ENCODE data around the gene MEX3D.

Gene MEX3D

GRCh38 chr19:1571358-1571757 lies 3.2 kb upstream of the MEX3D start:
- Histone ChIP-seq H3K9ac (ENCODE audit: low read depth in 1 of 2, low read length in 2 of 2) (no peak overlapping the region), H3K4me1 (ENCODE audit: control insufficient read depth in 2 of 2, insufficient read depth in 2 of 2, low read length in 2 of 2) (no peaks in the 10 kb centered on the region), H3K27ac (ENCODE audit: low read depth in 2 of 2, low read length in 2 of 2) (no peak overlapping the region), H3K27me3 (ENCODE audit: control insufficient read depth in 2 of 2, insufficient read depth in 2 of 2, low read length in 2 of 2) (peaks cover 4 to 10% of the 10 kb centered on the region in 2 donors), H3K9me3 (ENCODE audit: control insufficient read depth in 2 of 2, low read length in 2 of 2) (no peaks in the 10 kb centered on the region), H3K4me3 (ENCODE audit: low read length in 2 of 2) (no peak overlapping the region), H3K36me3 (ENCODE audit: control insufficient read depth in 2 of 2, insufficient read depth in 2 of 2, low read length in 2 of 2) (no peaks in the 10 kb centered on the region)

- Histone ChIP-seq H3K4me3 (ENCODE audit: low read length in 2 of 2) (no peak overlapping the region), H3K27ac (ENCODE audit: low read depth in 2 of 2, low read length in 2 of 2) (no peak overlapping the region), H3K9me3 (ENCODE audit: control insufficient read depth in 2 of 2, low read length in 2 of 2) (no peaks in the 10 kb centered on the region), H3K9ac (ENCODE audit: low read depth in 1 of 2, low read length in 2 of 2) (no peak overlapping the region), H3K36me3 (ENCODE audit: control insufficient read depth in 2 of 2, insufficient read depth in 2 of 2, low read length in 2 of 2) (no peaks in the 10 kb centered on the region), H3K4me1 (ENCODE audit: control insufficient read depth in 2 of 2, insufficient read depth in 2 of 2, low read length in 2 of 2) (peaks cover 0 to 3% of the 10 kb centered on the region in 2 donors), H3K27me3 (ENCODE audit: control insufficient read depth in 2 of 2, insufficient read depth in 2 of 2, low read length in 2 of 2) (peaks cover 4 to 10% of the 10 kb centered on the region in 2 donors)
Measured at GRCh38 chr19:1570836-1571235, 2.7 kb upstream of the MEX3D start.

GRCh38 chr19:1569997-1570396 lies 1.9 kb upstream of the MEX3D start:
- no peak overlapping the region for H3K4me3 ChIP-seq (ENCODE audit: low read length in 2 of 2)
- H3K36me3 ChIP-seq (ENCODE audit: control insufficient read depth in 2 of 2, insufficient read depth in 2 of 2, low read length in 2 of 2): no peaks in the 10 kb centered on the region
- no peaks in the 10 kb centered on the region for H3K9me3 ChIP-seq (ENCODE audit: control insufficient read depth in 2 of 2, low read length in 2 of 2)
- no peak overlapping the region for H3K9ac ChIP-seq (ENCODE audit: low read depth in 1 of 2, low read length in 2 of 2)
- H3K4me1 ChIP-seq (ENCODE audit: control insufficient read depth in 2 of 2, insufficient read depth in 2 of 2, low read length in 2 of 2): peaks cover 0 to 3% of the 10 kb centered on the region in 2 donors
- H3K27me3 ChIP-seq (ENCODE audit: control insufficient read depth in 2 of 2, insufficient read depth in 2 of 2, low read length in 2 of 2): peaks cover 4 to 10% of the 10 kb centered on the region in 2 donors
- H3K27ac ChIP-seq (ENCODE audit: low read depth in 2 of 2, low read length in 2 of 2): no peak overlapping the region

- Histone ChIP-seq H3K4me1 (ENCODE audit: control insufficient read depth in 2 of 2, insufficient read depth in 2 of 2, low read length in 2 of 2) (peaks cover 0 to 3% of the 10 kb centered on the region in 2 donors), H3K36me3 (ENCODE audit: control insufficient read depth in 2 of 2, insufficient read depth in 2 of 2, low read length in 2 of 2) (no peaks in the 10 kb centered on the region), H3K4me3 (ENCODE audit: low read length in 2 of 2) (no peak overlapping the region), H3K9me3 (ENCODE audit: control insufficient read depth in 2 of 2, low read length in 2 of 2) (no peaks in the 10 kb centered on the region), H3K27me3 (ENCODE audit: control insufficient read depth in 2 of 2, insufficient read depth in 2 of 2, low read length in 2 of 2) (peaks cover 4 to 10% of the 10 kb centered on the region in 2 donors), H3K27ac (ENCODE audit: low read depth in 2 of 2, low read length in 2 of 2) (no peak overlapping the region), H3K9ac (ENCODE audit: low read depth in 1 of 2, low read length in 2 of 2) (no peak overlapping the region)
Measured at GRCh38 chr19:1567848-1568227, 287 bp downstream of the MEX3D start.

- H3K9ac ChIP-seq (ENCODE audit: low read depth in 1 of 2, low read length in 2 of 2): peak overlapping the region in 1 of 2 donors; percentile 77
- H3K36me3 ChIP-seq (ENCODE audit: control insufficient read depth in 2 of 2, insufficient read depth in 2 of 2, low read length in 2 of 2): no peaks in the 10 kb centered on the region
- no peaks in the 10 kb centered on the region for H3K9me3 ChIP-seq (ENCODE audit: control insufficient read depth in 2 of 2, low read length in 2 of 2)
- peak overlapping the region; percentile 61 to 73 for H3K4me3 ChIP-seq (ENCODE audit: low read length in 2 of 2)
- H3K27me3 ChIP-seq (ENCODE audit: control insufficient read depth in 2 of 2, insufficient read depth in 2 of 2, low read length in 2 of 2): peaks cover 4 to 10% of the 10 kb centered on the region in 2 donors
- H3K4me1 ChIP-seq (ENCODE audit: control insufficient read depth in 2 of 2, insufficient read depth in 2 of 2, low read length in 2 of 2): peaks cover 0 to 3% of the 10 kb centered on the region in 2 donors
- H3K27ac ChIP-seq (ENCODE audit: low read depth in 2 of 2, low read length in 2 of 2): peak overlapping the region; percentile 77 to 83
Measured at GRCh38 chr19:1567116-1567847, 843 bp downstream of the MEX3D start.

- no peaks in the 10 kb centered on the region for H3K36me3 ChIP-seq (ENCODE audit: control insufficient read depth in 2 of 2, insufficient read depth in 2 of 2, low read length in 2 of 2)
- peak overlapping the region; percentile 77 to 83 for H3K27ac ChIP-seq (ENCODE audit: low read depth in 2 of 2, low read length in 2 of 2)
- H3K4me1 ChIP-seq (ENCODE audit: control insufficient read depth in 2 of 2, insufficient read depth in 2 of 2, low read length in 2 of 2): peaks cover 0 to 3% of the 10 kb centered on the region in 2 donors
- H3K9ac ChIP-seq (ENCODE audit: low read depth in 1 of 2, low read length in 2 of 2): peak overlapping the region; percentile 8 to 77
- H3K27me3 ChIP-seq (ENCODE audit: control insufficient read depth in 2 of 2, insufficient read depth in 2 of 2, low read length in 2 of 2): peaks cover 4 to 10% of the 10 kb centered on the region in 2 donors
- no peaks in the 10 kb centered on the region for H3K9me3 ChIP-seq (ENCODE audit: control insufficient read depth in 2 of 2, low read length in 2 of 2)
- peak overlapping the region; percentile 61 to 73 for H3K4me3 ChIP-seq (ENCODE audit: low read length in 2 of 2)
Measured at GRCh38 chr19:1566392-1567115, 1.6 kb downstream of the MEX3D start.

- H3K36me3 ChIP-seq (ENCODE audit: control insufficient read depth in 2 of 2, insufficient read depth in 2 of 2, low read length in 2 of 2): no peaks in the 10 kb centered on the region
- no peaks in the 10 kb centered on the region for H3K9me3 ChIP-seq (ENCODE audit: control insufficient read depth in 2 of 2, low read length in 2 of 2)
- H3K27me3 ChIP-seq (ENCODE audit: control insufficient read depth in 2 of 2, insufficient read depth in 2 of 2, low read length in 2 of 2): no peaks in the 10 kb centered on the region
- H3K27ac ChIP-seq (ENCODE audit: low read depth in 2 of 2, low read length in 2 of 2): no peak overlapping the region
- H3K4me3 ChIP-seq (ENCODE audit: low read length in 2 of 2): no peak overlapping the region
- H3K9ac ChIP-seq (ENCODE audit: low read depth in 1 of 2, low read length in 2 of 2): no peak overlapping the region
- H3K4me1 ChIP-seq (ENCODE audit: control insufficient read depth in 2 of 2, insufficient read depth in 2 of 2, low read length in 2 of 2): peaks cover 0 to 3% of the 10 kb centered on the region in 2 donors
Measured at GRCh38 chr19:1563251-1563650, 4.9 kb downstream of the MEX3D start.

- H3K9ac ChIP-seq (ENCODE audit: low read depth in 1 of 2, low read length in 2 of 2): no peak overlapping the region
- H3K4me3 ChIP-seq (ENCODE audit: low read length in 2 of 2): no peak overlapping the region
- peaks cover 0 to 3% of the 10 kb centered on the region in 2 donors for H3K4me1 ChIP-seq (ENCODE audit: control insufficient read depth in 2 of 2, insufficient read depth in 2 of 2, low read length in 2 of 2)
- no peaks in the 10 kb centered on the region for H3K9me3 ChIP-seq (ENCODE audit: control insufficient read depth in 2 of 2, low read length in 2 of 2)
- H3K27me3 ChIP-seq (ENCODE audit: control insufficient read depth in 2 of 2, insufficient read depth in 2 of 2, low read length in 2 of 2): no peaks in the 10 kb centered on the region
- H3K27ac ChIP-seq (ENCODE audit: low read depth in 2 of 2, low read length in 2 of 2): no peak overlapping the region
- no peaks in the 10 kb centered on the region for H3K36me3 ChIP-seq (ENCODE audit: control insufficient read depth in 2 of 2, insufficient read depth in 2 of 2, low read length in 2 of 2)
Measured at GRCh38 chr19:1561236-1561842, 6.8 kb downstream of the MEX3D start.

GRCh38 chr19:1560286-1560882 lies 7.7 kb downstream of the MEX3D start:
- H3K4me3 ChIP-seq (ENCODE audit: low read length in 2 of 2): no peak overlapping the region
- no peaks in the 10 kb centered on the region for H3K4me1 ChIP-seq (ENCODE audit: control insufficient read depth in 2 of 2, insufficient read depth in 2 of 2, low read length in 2 of 2)
- H3K27ac ChIP-seq (ENCODE audit: low read depth in 2 of 2, low read length in 2 of 2): no peak overlapping the region
- H3K27me3 ChIP-seq (ENCODE audit: control insufficient read depth in 2 of 2, insufficient read depth in 2 of 2, low read length in 2 of 2): no peaks in the 10 kb centered on the region
- no peaks in the 10 kb centered on the region for H3K36me3 ChIP-seq (ENCODE audit: control insufficient read depth in 2 of 2, insufficient read depth in 2 of 2, low read length in 2 of 2)
- H3K9ac ChIP-seq (ENCODE audit: low read depth in 1 of 2, low read length in 2 of 2): no peak overlapping the region
- no peaks in the 10 kb centered on the region for H3K9me3 ChIP-seq (ENCODE audit: control insufficient read depth in 2 of 2, low read length in 2 of 2)

- Histone ChIP-seq H3K4me3 (ENCODE audit: low read length in 2 of 2) (no peak overlapping the region), H3K9ac (ENCODE audit: low read depth in 1 of 2, low read length in 2 of 2) (no peak overlapping the region), H3K36me3 (ENCODE audit: control insufficient read depth in 2 of 2, insufficient read depth in 2 of 2, low read length in 2 of 2) (no peaks in the 10 kb centered on the region), H3K27me3 (ENCODE audit: control insufficient read depth in 2 of 2, insufficient read depth in 2 of 2, low read length in 2 of 2) (no peaks in the 10 kb centered on the region), H3K9me3 (ENCODE audit: control insufficient read depth in 2 of 2, low read length in 2 of 2) (no peaks in the 10 kb centered on the region), H3K27ac (ENCODE audit: low read depth in 2 of 2, low read length in 2 of 2) (no peak overlapping the region), H3K4me1 (ENCODE audit: control insufficient read depth in 2 of 2, insufficient read depth in 2 of 2, low read length in 2 of 2) (no peaks in the 10 kb centered on the region)
Measured at GRCh38 chr19:1558552-1558951, 9.6 kb downstream of the MEX3D start.
